GM12878 (cell line): ENCODE measurements around the gene PIK3R5. TPM values are rescaled to one million over a fixed set of nuclear protein-coding genes. Genes with fewer than 3 reads are reported as not detected.

Experiments
- CBX5 ChIP-seq: sonication (generic); IDR thresholded peaks from 2 replicates; pipeline ENCODE4 v1.6.1; 2016; ENCODE audit warnings: low read depth, moderate library complexity, mild to moderate bottlenecking, inconsistent platforms
- CREB1 ChIP-seq: IDR thresholded peaks from 2 replicates; pipeline ENCODE4 v1.6.1; 2012; ENCODE audit warnings: low read depth, mild to moderate bottlenecking, inconsistent platforms
- CREM ChIP-seq: IDR thresholded peaks from 2 replicates; pipeline ENCODE4 v1.6.1; 2014; ENCODE audit warnings: antibody characterized with exemption, low read depth
- KAT2A ChIP-seq: conservative IDR thresholded peaks from 2 replicates; pipeline ENCODE4 v1.6.1; 2011; ENCODE audit warnings: low read depth, low read length; ENCODE audit not compliant: control insufficient read depth
- MEF2A ChIP-seq: IDR thresholded peaks from 2 replicates; pipeline ENCODE4 v1.6.1; 2011; ENCODE audit warnings: low read depth, mild to moderate bottlenecking, low read length, moderate library complexity; ENCODE audit not compliant: insufficient read depth
- NR2C1 ChIP-seq: fragments of 450-650 bp; IDR thresholded peaks from 2 replicates; pipeline ENCODE4 v1.6.1; 2017; ENCODE audit warnings: antibody characterized with exemption, mild to moderate bottlenecking, moderate library complexity
- SMAD1 ChIP-seq: fragments of 450-650 bp; IDR thresholded peaks from 2 replicates; pipeline ENCODE4 v1.6.1; 2018; ENCODE audit warnings: mild to moderate bottlenecking, low read depth; ENCODE audit not compliant: partially characterized antibody
- SMAD5 ChIP-seq: IDR thresholded peaks from 2 replicates; pipeline ENCODE4 v1.6.1; 2016; ENCODE audit warnings: antibody characterized with exemption, low read depth
- SRF ChIP-seq, 2 experiments: IDR thresholded peaks; 2 replicates each; pipeline ENCODE4 v1.6.1; 2011; ENCODE audit warnings: low read depth in 2 of 2, low read length in 2 of 2, mild to moderate bottlenecking in 1 of 2, moderate library complexity in 1 of 2
- TAF1 ChIP-seq: IDR thresholded peaks from 2 replicates; pipeline ENCODE4 v1.6.1; 2011; ENCODE audit warnings: mild to moderate bottlenecking, low read depth, low read length, borderline replicate concordance
- USF1 ChIP-seq: IDR thresholded peaks from 2 replicates; pipeline ENCODE4 v1.6.1; 2011; ENCODE audit warnings: borderline replicate concordance, low read depth, mild to moderate bottlenecking, moderate library complexity, mixed read lengths, low read length; ENCODE audit not compliant: insufficient read depth; ENCODE audit errors: extremely low read length
- USF2 ChIP-seq: IDR thresholded peaks from 2 replicates; pipeline ENCODE4 v1.6.1; 2011; ENCODE audit warnings: low read depth, low read length, improper control_type of control experiment, borderline replicate concordance
- YBX1 ChIP-seq: fragments of 450-650 bp; IDR thresholded peaks from 2 replicates; pipeline ENCODE4 v1.6.1; 2016; ENCODE audit warnings: antibody characterized with exemption
- ZZZ3 ChIP-seq: IDR thresholded peaks from 2 replicates; pipeline ENCODE4 v1.6.1; 2011; ENCODE audit warnings: low read depth; ENCODE audit not compliant: control insufficient read depth, insufficient read length
- polyA plus RNA-seq, 11 experiments: library from polyadenylated mRNA; depleted of rRNA in 4 of 11; unstranded in 6 of 11; stranded (reverse) in 5 of 11; fragments of >200 nt; fragmentation: Nextera tagmentation in 4 of 11; fragmentation: Illumina TruSeq in 1 of 11; extraction: Ambion mirVana in 4 of 11; extraction: Trizol in 1 of 11; gene quantifications; 1 replicate in 1 of 11; 2 replicates in 10 of 11; pipeline versions ENCODE4 v1.2.1 to v1.2.3, GENCODE V29; 2011 to 2016; ENCODE audit warnings: inconsistent platforms in 2 of 11, missing spikeins in 2 of 11, low read depth in 1 of 11
- total RNA-seq, 4 experiments: library from RNA; depleted of rRNA in 3 of 4; stranded (reverse); fragments of >200 nt in 3 of 4; fragmentation: Illumina TruSeq in 1 of 4; extraction: Trizol in 1 of 4; gene quantifications; 2 replicates each; pipeline versions ENCODE4 v1.2.1 to v1.2.3, GENCODE V29; 2013 to 2021
- TF ChIP-seq, protein P1 (sequence below): fragments of 450-650 bp; formaldehyde crosslinking; IDR thresholded peaks from 2 replicates; pipeline ENCODE4 v1.4.0; 2020; ENCODE audit warnings: mild to moderate bottlenecking, moderate library complexity
- TF ChIP-seq, protein P2 (sequence below): fragments of 450-650 bp; IDR thresholded peaks from 2 replicates; pipeline ENCODE4 v1.6.1; 2017; ENCODE audit warnings: mild to moderate bottlenecking
- TF ChIP-seq, protein P3 (sequence below): fragments of 450-650 bp; IDR thresholded peaks from 2 replicates; pipeline ENCODE4 v1.6.1; 2016; ENCODE audit warnings: mild to moderate bottlenecking
- TF ChIP-seq, protein P4 (sequence below): IDR thresholded peaks from 2 replicates; pipeline ENCODE4 v1.6.1; 2011; ENCODE audit warnings: borderline replicate concordance, low read depth, mild to moderate bottlenecking, moderate library complexity, low read length; ENCODE audit not compliant: insufficient read depth, poor library complexity, severe bottlenecking

Gene PIK3R5
- total and polyA plus RNA-seq, 10 of the 15 experiments (the other 5 are each of a cell fraction or from before 2014, with no cell fraction given): 9.5 to 50.8 (median 35.5) TPM

DNA sequence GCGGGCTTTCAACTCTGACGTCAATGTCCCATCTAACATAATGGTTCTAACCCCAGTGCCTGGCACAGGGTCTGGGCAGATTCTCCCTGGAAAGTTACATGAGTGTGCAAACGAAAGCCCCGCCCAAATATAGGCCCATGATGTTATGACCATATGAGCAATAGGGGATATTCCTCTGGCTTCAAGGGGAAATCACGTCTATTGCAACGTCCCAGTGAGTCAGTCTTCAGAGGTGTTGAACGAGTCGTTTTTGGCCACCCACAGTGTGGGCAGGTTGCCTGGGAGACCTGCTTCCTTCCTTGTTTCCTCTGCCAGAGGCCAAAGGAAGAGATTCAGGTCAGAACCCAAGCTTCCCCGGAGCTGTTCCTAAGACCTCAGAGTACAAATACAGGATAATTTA is 30.3 kb downstream of the PIK3R5 start (continued):
- TF ChIP-seq, protein P1, sequence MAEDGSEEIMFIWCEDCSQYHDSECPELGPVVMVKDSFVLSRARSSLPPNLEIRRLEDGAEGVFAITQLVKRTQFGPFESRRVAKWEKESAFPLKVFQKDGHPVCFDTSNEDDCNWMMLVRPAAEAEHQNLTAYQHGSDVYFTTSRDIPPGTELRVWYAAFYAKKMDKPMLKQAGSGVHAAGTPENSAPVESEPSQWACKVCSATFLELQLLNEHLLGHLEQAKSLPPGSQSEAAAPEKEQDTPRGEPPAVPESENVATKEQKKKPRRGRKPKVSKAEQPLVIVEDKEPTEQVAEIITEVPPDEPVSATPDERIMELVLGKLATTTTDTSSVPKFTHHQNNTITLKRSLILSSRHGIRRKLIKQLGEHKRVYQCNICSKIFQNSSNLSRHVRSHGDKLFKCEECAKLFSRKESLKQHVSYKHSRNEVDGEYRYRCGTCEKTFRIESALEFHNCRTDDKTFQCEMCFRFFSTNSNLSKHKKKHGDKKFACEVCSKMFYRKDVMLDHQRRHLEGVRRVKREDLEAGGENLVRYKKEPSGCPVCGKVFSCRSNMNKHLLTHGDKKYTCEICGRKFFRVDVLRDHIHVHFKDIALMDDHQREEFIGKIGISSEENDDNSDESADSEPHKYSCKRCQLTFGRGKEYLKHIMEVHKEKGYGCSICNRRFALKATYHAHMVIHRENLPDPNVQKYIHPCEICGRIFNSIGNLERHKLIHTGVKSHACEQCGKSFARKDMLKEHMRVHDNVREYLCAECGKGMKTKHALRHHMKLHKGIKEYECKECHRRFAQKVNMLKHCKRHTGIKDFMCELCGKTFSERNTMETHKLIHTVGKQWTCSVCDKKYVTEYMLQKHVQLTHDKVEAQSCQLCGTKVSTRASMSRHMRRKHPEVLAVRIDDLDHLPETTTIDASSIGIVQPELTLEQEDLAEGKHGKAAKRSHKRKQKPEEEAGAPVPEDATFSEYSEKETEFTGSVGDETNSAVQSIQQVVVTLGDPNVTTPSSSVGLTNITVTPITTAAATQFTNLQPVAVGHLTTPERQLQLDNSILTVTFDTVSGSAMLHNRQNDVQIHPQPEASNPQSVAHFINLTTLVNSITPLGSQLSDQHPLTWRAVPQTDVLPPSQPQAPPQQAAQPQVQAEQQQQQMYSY: no peak
- TF ChIP-seq MEF2A: peak; percentile 41; the same call in 1 of the 2 replicates
- no peak for TF ChIP-seq ZZZ3
- peak; percentile 87 for TF ChIP-seq CREM
- TF ChIP-seq KAT2A: no peak
- peak; percentile 77 for TF ChIP-seq CREB1
- TF ChIP-seq SMAD5: no peak
- no peak for TF ChIP-seq TAF1
- TF ChIP-seq USF2: no peak
- TF ChIP-seq YBX1: no peak
- TF ChIP-seq SRF (IDR thresholded peaks at IDR 0.05; ENCODE audit: low read depth in 2 of 2, low read length in 2 of 2): peak in 1 of 2 experiments; percentile 78; a peak in 2 of 4 replicates
- TF ChIP-seq, protein P2, sequence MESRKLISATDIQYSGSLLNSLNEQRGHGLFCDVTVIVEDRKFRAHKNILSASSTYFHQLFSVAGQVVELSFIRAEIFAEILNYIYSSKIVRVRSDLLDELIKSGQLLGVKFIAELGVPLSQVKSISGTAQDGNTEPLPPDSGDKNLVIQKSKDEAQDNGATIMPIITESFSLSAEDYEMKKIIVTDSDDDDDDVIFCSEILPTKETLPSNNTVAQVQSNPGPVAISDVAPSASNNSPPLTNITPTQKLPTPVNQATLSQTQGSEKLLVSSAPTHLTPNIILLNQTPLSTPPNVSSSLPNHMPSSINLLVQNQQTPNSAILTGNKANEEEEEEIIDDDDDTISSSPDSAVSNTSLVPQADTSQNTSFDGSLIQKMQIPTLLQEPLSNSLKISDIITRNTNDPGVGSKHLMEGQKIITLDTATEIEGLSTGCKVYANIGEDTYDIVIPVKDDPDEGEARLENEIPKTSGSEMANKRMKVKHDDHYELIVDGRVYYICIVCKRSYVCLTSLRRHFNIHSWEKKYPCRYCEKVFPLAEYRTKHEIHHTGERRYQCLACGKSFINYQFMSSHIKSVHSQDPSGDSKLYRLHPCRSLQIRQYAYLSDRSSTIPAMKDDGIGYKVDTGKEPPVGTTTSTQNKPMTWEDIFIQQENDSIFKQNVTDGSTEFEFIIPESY: 0 out of 2 replicates have a peak, but pooled peaks have one; percentile 19
- TF ChIP-seq USF1: no peak
- TF ChIP-seq, protein P3, sequence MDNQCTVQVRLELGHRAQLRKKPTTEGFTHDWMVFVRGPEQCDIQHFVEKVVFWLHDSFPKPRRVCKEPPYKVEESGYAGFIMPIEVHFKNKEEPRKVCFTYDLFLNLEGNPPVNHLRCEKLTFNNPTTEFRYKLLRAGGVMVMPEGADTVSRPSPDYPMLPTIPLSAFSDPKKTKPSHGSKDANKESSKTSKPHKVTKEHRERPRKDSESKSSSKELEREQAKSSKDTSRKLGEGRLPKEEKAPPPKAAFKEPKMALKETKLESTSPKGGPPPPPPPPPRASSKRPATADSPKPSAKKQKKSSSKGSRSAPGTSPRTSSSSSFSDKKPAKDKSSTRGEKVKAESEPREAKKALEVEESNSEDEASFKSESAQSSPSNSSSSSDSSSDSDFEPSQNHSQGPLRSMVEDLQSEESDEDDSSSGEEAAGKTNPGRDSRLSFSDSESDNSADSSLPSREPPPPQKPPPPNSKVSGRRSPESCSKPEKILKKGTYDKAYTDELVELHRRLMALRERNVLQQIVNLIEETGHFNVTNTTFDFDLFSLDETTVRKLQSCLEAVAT: no peak
- TF ChIP-seq CBX5: no peak
- TF ChIP-seq SMAD1: no peak
- no peak for TF ChIP-seq NR2C1
- TF ChIP-seq, protein P4, sequence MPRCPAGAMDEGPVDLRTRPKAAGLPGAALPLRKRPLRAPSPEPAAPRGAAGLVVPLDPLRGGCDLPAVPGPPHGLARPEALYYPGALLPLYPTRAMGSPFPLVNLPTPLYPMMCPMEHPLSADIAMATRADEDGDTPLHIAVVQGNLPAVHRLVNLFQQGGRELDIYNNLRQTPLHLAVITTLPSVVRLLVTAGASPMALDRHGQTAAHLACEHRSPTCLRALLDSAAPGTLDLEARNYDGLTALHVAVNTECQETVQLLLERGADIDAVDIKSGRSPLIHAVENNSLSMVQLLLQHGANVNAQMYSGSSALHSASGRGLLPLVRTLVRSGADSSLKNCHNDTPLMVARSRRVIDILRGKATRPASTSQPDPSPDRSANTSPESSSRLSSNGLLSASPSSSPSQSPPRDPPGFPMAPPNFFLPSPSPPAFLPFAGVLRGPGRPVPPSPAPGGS: peak; percentile 35
